CD4-positive, alpha-beta T cell treated with Interferon alpha-2 for 1 hour (primary cell): ENCODE data around the gene HDAC1.

Experiments used
- DNase-seq, 2 donors: peaks; one replicate each; pipeline ENCODE4 v3.0.0-alpha.2; 2020 to 2022

Gene HDAC1

DNA sequence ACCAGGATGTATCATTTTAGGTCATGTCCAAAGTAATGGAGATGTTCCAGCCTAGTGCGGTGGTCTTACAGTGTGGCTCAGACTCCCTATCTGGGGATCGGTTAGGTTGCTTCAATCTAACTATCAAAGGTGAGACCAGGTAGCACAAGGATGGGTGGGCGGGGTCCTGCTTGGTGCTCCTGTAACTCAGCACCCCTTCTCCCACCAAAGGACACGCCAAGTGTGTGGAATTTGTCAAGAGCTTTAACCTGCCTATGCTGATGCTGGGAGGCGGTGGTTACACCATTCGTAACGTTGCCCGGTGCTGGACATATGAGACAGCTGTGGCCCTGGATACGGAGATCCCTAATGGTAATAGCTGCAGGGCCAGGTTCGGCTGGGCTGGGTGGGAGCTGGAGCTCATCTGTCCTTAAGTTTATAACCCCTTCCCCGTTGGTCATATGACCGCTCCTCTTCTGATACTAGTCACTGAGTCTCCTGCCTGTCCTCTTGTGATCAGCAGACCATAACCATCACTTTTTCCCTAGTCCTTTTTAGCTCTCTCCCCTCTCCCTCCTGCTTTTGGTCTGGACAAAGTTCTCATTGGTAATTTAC is 38.8 kb downstream of the HDAC1 start:
- no peak for DNase-seq

DNA sequence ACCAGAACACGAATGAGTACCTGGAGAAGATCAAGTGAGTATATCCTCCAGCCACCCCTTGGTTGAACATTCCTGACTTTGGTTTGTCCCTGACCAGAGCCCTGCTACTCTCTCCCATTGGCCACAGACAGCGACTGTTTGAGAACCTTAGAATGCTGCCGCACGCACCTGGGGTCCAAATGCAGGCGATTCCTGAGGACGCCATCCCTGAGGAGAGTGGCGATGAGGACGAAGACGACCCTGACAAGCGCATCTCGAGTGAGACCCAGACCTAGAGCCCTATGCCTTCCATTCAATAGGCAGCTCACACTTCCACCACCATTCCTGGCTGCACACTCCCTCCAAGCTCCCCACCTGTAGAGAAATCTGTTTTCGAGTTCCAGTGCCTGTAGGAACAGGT is 39.7 kb downstream of the HDAC1 start:
- no peak for DNase-seq

DNA sequence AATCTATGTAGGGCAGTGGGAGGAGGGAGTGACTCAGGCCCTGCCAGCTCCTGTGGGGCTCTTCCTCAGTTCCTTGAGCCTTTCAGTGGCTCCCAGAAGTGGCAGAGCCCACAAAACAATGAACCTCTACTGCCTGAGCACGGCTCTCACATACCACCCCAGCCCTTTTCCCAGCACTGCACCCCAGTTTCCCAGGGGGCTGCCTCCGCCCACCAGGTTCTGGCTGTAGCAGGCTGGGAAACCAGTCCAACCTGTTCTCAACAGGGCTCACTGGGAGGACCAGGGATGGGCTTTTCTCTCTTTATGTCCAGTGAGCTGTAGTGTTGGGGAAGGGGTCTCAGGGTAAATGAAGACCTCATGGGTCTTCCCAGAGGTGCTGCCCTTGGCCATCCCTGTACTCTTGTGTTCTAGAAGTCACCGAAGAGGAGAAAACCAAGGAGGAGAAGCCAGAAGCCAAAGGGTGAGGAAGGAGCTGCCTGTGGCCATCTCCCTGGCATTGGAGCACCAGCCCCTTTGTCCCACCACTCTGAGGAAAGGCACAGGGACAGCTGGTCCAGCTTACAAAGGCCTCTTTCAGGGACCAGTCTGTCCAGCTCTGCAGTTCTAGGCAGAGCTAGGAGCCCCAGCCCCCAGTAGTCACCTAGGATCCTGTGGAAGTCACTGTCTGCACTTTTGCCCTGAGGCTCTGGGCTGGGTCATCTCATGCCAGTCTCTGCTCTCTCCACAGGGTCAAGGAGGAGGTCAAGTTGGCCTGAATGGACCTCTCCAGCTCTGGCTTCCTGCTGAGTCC is 40.6 kb downstream of the HDAC1 start:
- no peak for DNase-seq

DNA sequence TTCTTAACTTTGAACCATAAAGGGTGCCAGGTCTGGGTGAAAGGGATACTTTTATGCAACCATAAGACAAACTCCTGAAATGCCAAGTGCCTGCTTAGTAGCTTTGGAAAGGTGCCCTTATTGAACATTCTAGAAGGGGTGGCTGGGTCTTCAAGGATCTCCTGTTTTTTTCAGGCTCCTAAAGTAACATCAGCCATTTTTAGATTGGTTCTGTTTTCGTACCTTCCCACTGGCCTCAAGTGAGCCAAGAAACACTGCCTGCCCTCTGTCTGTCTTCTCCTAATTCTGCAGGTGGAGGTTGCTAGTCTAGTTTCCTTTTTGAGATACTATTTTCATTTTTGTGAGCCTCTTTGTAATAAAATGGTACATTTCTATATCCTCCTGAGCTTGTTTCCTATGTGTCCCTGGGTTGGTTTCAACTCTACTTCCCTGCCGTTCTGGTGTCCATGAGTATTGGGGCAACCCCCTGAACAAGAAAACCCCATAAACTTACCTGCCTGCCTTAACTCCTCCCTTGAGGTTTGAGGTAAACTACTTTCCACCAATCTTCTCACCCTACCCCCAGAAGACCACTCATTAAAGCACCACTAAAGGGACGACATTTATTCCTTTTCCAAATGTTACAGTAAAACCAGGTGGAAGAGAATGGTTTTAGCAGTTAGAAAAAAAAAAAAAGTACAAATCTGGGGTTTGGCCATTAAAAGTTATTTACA is 41.5 kb downstream of the HDAC1 start:
- DNase-seq: no peak

DNA sequence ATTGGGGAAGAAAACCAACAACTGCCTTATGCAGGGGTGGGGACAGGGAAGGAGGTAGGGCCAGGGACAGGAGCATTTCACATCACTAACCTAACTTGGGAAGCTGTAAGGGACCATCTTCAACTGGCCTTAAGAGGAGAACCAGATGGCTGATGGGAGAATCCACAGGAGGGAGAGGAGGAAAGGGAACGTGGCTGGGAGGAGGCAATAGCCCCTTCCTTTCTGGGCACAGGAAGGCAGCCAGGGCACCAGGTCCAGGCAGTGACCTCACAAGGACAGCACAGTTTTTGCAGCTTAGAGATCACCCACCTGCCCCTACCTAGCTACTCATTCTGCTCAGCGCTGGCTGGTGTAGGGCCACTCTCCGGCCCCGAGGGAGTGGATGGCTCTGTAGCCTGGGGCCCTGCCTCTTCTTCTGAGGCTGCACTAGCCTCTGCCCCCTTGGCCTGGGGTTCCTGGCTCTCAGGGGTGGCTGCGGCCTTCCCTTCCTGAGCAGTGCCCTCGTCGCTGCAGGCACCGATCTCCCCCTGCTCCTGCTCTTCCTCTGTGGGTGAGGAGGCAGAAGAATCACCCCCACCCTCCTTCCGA is 42.5 kb downstream of the HDAC1 start:
- DNase-seq: no peak

DNA sequence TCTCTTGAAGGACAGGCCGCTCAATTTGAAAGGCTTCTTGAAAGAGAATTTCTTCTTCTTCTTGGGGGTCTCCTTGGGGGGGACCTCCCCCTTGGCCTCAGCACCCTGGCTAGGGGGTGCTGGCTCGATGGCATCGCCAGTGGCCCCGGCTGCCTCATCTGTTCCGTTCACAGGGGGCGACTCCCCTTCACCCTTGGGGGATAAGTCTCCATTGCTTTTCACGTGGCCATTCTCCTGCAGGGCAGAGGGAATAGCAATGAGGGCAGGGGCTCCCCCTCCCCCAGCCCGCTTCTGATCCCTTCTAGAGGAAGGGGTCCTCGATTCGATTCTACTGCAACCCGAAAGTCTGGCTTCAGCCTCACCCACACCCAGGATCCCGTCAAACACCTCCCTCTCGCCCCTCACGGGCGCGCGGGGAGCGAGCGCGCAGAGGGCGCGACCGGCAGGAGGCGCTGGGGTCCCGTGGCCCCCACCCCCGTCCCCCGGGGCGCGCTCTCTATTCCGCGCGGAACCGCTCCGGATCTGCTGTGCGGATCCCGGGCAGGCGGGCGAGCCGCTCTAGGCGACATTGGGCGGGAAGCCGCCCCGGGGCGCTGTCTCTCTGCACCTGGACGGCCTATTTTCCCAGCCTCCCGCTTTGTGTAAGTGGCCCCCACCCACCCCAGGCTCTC is 43.1 kb downstream of the HDAC1 start:
- peak; percentile 65 to 77 for DNase-seq

DNA sequence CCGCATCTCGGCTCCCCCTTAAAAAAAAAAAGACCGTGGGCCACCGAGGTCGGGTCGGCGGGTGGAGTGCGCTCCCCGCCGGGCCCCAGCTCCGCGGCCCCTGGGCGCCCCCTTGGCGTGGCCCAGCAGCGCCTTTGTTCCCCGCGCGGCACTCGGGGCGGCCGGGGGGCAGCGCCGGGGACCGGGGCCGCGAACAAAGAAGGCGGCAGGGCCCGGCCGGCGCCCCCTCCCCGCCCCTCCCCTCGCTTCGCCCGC is 43.6 kb downstream of the HDAC1 start:
- no peak for DNase-seq

DNA sequence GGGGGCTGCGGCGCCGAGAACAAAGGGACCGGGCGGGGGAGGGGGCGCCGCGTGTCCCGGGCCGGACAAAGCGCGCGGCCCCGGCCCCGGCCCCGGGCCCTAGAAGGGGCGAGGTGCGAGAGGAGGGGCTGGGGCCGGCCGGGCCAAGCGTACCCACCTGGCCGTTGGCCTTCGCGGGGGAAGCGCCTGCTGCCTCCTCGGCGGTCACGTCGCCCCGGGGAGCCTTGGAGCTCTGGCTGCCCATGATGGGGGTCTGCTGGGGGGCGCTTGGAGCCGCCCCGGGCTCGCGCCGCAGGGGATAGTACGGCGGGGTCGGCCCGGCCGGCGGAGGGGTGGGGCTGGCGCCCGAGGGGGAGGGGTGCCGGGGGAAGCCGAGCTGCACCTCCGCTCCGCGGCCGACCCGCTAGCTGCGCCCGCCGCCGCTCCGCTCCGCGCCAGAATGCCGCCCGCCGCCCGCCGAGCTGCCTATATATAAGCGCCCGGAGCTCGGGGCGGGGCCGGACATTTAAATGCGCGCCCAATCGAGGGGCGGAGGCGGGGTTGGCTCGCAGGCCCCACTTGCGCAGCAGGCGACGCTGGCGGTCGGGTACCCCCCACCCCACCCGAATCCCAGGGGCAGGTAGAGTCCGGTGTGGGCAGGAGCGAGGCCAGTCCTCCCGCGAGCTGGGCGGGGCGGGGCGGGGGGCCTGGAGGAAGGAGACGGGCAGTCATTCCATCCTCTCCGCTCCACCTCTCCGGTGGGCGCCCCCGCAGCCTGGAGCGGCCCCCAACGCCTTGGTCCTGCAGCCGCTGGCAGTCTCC is 44.1 kb downstream of the HDAC1 start, which contains the start of gene MARCKSL1:
MARCKSL1 (minus strand) TSS at position 444 of the 801 bp plus-strand sequence; CDS start at position 244, 200 bp downstream.
- DNase-seq: peak; percentile 86 to 92

DNA sequence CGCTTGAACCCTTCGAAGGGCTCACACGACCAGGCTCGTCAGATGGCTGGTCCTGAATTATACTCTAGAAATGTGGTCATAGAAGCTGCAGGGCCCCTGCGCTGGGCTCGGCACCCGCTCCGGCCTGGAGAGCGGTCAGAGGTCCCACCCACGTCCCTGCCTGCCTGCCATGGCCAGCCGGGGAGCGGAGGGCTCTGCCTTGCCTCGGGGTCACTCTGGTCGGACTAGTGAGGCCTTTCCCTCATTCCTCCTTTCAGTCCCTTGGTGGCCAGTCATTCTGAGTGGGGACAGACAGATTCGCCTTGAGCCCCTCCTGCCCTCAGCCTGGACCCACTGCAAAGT is 44.7 kb downstream of the HDAC1 start:
- DNase-seq: no peak

DNA sequence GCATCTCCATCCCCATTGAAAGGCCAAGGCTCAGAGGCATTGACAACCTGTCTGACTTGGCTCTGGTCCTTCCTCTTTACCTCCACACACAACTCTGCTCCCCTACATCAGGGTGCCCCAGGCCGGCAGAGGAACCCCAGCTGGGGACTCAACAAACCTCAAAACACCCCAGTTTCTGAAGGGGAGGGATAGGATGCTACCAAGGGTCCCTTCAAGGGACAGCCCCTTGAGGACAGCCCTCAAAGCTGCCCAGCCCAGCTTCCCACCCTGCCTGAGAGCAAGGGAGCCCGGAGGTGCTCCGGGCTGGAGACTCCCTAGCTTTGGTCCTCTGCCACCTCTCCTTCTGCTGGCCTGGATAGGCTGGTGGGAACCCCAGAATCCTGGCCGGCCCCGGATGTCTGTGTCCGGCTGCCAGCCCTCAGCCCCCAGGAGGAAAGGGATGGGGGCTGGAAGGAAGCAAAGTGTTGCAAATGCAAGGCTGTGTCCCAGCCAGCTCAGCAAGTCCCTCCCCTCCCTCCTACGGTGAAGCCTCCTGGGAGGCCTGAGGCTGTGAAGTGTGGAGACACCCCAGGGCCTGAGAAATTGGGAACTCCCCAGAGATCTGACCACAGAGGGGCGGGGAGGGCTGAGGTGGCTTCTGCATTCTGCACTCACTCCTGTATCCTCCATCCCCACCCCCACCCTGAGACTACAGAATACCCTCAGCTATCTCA is 45.2 kb downstream of the HDAC1 start:
- DNase-seq: peak; percentile 76 to 80

DNA sequence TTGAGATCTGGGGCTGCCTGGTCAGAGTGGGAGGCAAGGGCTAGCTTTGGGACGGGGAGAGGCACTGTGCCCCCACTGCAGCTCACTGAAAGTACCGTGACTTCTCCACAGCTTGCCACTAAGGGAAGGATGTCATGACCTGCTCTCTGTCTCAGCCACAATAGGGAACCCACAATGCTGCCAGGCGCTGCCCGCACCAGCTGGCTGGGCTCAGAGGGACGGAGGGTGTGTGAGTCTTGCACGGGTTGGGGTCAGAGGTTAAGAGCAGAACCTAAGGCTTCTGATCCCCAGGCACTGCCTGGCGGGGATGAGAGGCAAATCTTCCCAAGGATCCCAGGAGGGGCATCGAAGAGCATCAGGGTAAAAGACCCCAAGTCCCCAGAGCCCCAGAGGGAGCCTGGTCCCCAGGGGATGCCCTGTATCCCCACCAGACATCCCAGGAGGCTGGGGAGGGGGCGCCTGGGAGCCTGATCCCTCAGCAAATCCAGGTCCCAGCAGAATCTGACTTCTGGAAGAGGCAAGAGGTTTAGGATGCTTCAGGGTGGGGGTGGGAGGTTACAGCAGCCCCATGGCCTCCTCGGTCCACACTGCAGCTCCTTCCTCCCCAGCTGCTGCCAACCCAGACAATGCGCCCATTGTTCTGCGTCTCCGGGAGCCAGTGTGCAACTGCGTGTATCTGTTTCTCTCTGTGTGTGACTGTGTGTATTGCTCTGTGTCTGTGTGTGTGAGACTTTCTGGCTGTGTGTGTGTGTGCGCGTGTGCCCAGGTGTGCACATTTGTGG is 46.2 kb downstream of the HDAC1 start:
- peak; percentile 39 to 63 for DNase-seq

DNA sequence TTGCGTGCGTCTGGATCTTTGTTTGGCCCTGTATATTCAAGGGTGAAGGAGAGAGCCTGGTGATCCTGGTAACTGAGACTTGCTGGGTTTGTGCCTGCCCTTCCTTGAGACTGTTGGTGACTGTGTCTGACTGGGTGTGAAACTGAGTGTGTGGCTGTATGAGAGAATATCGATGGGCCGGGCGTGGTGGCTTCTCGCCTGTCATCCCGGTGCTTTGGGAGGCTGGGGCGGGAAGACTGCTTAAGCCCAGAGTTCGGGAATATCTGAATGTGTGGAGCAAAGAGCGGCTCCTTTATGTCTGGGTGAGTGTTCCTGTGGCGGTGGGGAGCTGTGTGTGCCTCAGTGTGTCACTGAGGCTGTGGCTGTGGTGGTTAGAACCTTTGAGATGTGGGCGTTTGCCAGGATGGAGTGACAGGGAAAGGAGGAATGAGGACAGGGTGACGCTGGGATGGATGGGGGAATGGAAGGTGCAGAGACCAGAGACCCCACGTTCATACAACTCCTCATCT is 46.8 kb downstream of the HDAC1 start:
- no peak for DNase-seq

DNA sequence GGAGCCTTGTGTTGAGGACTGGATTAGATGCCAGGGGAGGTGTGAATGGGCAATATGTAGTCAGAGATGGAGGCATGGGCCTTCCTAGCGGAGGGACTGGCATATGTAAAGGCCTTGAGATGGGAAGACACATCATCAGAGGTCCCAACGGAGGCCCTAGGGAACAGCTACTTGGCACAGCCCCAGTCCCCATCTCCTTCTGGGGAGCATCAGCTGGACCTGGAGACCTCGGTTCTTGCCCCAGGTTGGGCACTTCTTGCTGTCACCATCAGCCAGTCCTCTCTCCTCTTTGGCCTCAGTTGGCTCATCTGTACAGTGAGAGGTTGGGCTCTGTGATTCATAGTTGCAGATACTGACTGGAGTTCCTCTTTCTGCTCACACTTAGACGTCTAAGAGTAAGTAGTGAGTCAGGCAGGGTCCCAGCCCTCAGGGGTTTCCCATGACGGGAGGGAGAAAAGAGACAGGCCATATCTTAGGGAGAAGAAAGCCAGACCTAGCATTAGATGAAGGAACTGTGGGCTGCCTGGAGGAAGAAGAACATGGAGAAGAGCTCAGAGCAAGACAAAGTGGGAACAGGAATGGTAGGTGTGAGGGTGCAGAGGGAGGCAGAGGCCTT is 47.6 kb downstream of the HDAC1 start:
- DNase-seq: peak; percentile 17 to 70

DNA sequence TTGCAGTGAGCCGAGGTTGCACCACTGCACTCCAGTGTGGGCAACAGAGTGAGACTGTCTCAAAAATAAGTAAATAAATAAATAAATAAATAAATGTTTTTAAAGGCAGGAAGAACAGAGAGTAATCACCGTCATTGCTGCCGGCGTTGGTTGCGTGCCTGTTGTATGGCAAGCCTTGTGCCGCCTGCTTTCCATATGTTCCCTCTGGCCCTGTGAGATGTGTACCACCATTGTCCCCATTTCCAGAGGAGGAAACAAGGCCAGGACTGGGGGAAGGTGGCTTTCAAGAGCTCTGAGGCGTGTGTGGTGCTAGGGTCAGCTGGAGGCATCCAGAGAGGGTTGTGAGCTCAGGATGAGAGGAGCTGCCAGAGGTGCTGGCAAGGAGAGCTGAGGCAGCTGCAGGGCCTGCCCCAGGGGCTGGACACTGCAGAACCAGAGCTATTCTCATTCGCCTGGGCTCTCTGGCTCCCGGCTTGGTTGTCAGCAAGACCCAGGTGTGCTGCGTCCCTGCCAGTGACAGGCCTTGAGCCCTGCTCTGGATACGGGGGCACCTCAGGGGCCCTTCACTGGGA is 49.4 kb downstream of the HDAC1 start:
- DNase-seq: no peak

DNA sequence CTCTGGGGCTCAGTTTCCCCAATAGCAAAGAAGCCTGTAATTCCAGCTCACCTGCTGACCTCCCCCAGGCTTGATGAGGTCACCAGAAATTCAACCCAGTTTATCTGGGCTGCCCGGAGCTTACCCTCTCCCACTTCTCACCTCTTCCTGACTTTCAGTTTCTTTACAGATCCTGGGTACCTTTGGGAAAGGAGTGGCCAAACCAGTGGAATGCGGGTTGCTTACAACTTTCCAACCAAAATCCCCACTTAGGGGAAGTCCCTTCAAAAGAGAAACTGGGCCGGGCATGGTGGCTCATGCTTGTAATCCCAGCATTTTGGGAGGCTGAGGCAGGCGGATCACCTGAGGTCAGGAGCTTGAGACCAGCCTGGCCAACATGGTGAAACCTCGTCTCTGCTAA is 50.1 kb downstream of the HDAC1 start:
- no peak for DNase-seq

DNA sequence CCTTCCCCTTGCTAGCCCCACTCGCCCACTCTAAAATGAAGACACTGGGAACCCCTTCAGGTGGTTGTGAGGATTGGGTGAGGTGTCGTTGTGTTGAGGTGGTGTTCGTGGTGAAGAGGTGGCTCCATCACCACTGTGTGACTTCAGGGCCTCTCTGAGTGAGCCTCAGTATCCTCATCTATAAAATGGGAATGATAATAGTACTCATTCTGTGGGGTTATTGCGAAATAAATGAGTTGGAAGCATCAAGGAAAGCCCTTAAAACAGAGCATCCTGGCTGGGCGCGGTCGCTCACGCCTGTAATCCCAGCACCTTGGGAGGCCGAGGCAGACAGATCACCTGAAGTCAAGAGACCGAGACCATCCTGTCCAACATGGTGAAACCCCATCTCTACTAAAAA is 50.8 kb downstream of the HDAC1 start:
- DNase-seq: no peak

DNA sequence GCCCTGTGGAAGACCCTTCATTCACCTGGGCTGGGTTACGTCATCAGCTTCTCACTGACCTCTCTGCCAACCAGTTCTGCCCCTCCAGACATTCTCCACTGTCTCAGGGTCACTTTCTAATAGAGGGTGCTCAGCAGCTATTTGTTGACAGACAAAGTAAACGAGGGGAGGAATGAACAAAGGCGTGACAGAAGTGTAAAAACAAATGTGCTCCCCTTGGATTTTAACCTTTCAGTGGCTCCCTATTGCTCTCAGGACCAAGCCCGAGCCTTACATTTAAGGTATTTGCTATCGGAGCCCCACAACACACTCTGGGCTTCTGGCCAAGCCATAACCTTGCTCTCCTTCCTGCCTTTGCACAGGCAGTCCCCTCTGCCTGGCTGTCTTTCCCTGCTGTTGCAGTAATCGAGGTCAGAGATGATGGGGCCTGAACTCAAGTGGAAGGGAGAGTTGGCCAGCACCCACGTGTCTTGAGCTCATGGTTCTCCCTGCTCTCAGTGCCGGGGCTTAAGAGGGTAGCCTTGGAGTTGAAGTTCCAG is 53.5 kb downstream of the HDAC1 start:
- DNase-seq: peak in 1 of 2 donors; percentile 30

DNA sequence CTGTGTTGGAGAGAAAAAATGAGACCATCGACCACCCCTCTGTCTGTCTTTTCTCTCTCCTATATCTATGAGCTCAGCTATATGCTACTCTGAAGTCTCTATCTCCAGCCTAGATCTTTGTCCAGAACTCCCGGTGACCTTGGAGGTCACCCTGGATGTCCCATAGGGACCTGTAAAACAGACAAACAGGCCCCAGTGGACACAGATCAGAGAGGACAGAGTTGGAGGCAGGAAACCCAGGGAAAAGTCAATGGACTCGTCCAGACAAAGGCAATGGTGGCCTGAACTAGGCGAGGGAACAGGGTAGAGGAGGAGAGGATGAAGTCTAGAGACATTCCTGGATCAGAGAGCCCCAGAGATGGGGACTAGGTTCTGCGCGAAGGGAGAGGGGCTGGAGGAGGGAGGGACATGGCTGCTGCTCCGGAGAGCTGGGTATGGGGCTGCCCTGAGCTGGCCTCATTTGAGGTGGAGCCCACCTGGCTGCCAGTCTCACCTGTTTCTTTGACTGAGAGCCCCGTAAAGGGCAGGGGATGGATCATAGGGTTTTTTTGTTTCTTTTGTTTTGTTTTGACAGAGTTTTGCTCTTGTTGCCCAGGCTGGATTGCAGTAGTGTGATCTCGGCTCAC is 54.8 kb downstream of the HDAC1 start:
- no peak for DNase-seq

DNA sequence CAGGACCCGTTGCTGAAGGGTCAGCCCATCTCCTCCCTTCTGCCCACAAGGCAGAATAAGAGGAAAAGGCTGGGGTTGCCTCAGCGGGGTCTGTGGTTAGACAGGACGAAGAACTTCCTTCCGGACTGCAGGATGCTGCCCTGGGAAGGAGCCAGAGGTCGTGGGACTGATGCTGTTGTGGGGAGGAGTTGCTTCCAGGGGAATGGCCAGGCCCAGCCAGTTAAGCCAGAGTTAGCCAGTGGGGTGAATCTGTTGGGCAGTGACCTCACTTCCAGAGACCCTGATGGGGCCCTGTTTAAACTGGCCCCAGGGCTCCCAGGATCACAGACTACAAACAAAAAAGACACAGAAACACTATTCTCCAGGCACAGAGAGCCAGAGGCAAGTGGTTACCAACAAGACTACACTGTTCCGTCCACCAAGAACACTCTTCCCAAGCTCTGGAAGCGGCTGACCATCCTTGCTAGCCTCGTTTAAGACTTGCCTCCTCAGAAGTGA is 57.4 kb downstream of the HDAC1 start:
- DNase-seq: peak; percentile 4 to 12
